Gastrocnemius medialis (tissue), 4 donors: ENCODE measurements around the gene HOXD10. TPM values are rescaled to one million over a fixed set of nuclear protein-coding genes. Genes with fewer than 3 reads are reported as not detected.

Experiments used
- ATAC-seq, 2 donors: fragments of 150-250 bp; one replicate each; pipeline ENCODE4 v1.9.1; 2016
- DNase-seq, 2 donors: peaks; one replicate each; pipeline ENCODE4 v3.0.0-alpha.2; 2019
- H3K27ac ChIP-seq, 4 donors: fragments of 200-600 bp; sonication (generic); 1 replicate in 1 of 4; 2 replicates in 3 of 4; pipeline ENCODE4 v1.5.1; 2016 to 2018; ENCODE audit warnings: mild to moderate bottlenecking in 2 of 4, moderate library complexity in 1 of 4
- H3K27me3 ChIP-seq, 3 donors: fragments of 200-600 bp; sonication (generic) in 2 of 3; 1 replicate in 1 of 3; 2 replicates in 2 of 3; pipeline versions ENCODE4 v1.5.1 to v1.6.0; 2016 to 2019; ENCODE audit warnings: mild to moderate bottlenecking in 1 of 3, moderate library complexity in 1 of 3
- H3K36me3 ChIP-seq, 2 donors: fragments of 200-600 bp; sonication (generic) in 1 of 2; one replicate each; pipeline ENCODE4 v1.5.1; 2017 to 2018
- H3K4me1 ChIP-seq, 2 donors: fragments of 200-600 bp; sonication (generic) in 1 of 2; one replicate each; pipeline ENCODE4 v1.5.1; 2016 to 2017; ENCODE audit warnings: mild to moderate bottlenecking in 2 of 2
- H3K4me3 ChIP-seq, 4 donors: fragments of 200-600 bp; sonication (generic) in 3 of 4; 1 replicate in 1 of 4; 2 replicates in 3 of 4; pipeline ENCODE4 v1.5.1; 2016 to 2019; ENCODE audit warnings: mild to moderate bottlenecking in 2 of 4
- H3K9me3 ChIP-seq, 3 donors: fragments of 200-600 bp; sonication (generic) in 2 of 3; 1 replicate in 1 of 3; 2 replicates in 2 of 3; pipeline ENCODE4 v1.5.1; 2016 to 2019
- CTCF ChIP-seq, 5 experiments: fragments of 450-650 bp in 3 of 5; fragments of 200-600 bp in 2 of 5; sonication (generic) in 2 of 5; IDR thresholded peaks in 4 of 5; conservative IDR thresholded peaks in 1 of 5; 1 replicate in 4 of 5; 2 replicates in 1 of 5; pipeline ENCODE4 v1.5.1; 2016 to 2019; ENCODE audit warnings: antibody characterized with exemption in 5 of 5, mild to moderate bottlenecking in 3 of 5, moderate library complexity in 3 of 5
- POLR2A ChIP-seq, 2 donors: fragments of 450-650 bp; IDR thresholded peaks; one replicate each; pipeline ENCODE4 v1.6.1; 2017; ENCODE audit warnings: antibody characterized with exemption in 2 of 2, mild to moderate bottlenecking in 2 of 2, moderate library complexity in 2 of 2
- in situ Hi-C, 4 donors: fragments of 200-750 bp; cut with MboI; loops; one replicate each; pipeline versions ENCODE4 v1.15.0 to v1.8.0; 2017; ENCODE audit warnings: low sequenced_read_pairs in 4 of 4
- intact Hi-C: fragments of 100-400 bp; cut with DNase I; formaldehyde crosslinking; loops from one replicate; pipeline ENCODE4 v1.15.1; 2023; ENCODE audit warnings: low total_unique reads
- total RNA-seq, 4 donors: library from RNA; depleted of rRNA; stranded (reverse); fragments of >200 nt; gene quantifications; one replicate each; pipeline versions ENCODE4 v1.1.0 to v1.2.3, GENCODE V29; 2016

The HOXD10 gene
- total RNA-seq, 4 donors from 2014 or later, result 0.15 TPM; not detected in 3

- no peak for TF ChIP-seq POLR2A (IDR thresholded peaks at IDR 0.05)
- Histone ChIP-seq H3K36me3 (no peaks in the 10 kb centered on the region), H3K27ac (no peak overlapping the region), H3K9me3 (no peaks in the 10 kb centered on the region), H3K4me3 (no peak overlapping the region), H3K4me1 (peaks cover 3 to 6% of the 10 kb centered on the region in 2 donors), H3K27me3 (peaks cover 96 to 98% (median 98%) of the 10 kb centered on the region in 3 donors)
- in situ Hi-C loops, result loop anchor here in 2 of 4 donors (10.0 to 25.0 kb wide), 2 partner anchors 407 to 729 kb away; no protein-coding TSS in a partner anchor
- no peak for DNase-seq
- ATAC-seq, result no peak
- intact Hi-C loops, result loop anchor here (2.0 kb wide), 1 partner anchor 17 kb away; no protein-coding TSS in a partner anchor
These were observed 25.0 kb upstream of the HOXD10 start for GRCh38 chr2:176091329-176092258.

GRCh38 chr2:176092270-176093144 is 24.1 kb upstream of the HOXD10 start, which contains the start of gene HOXD13:
Gene HOXD13 (plus strand): TSS chr2:176092721. CDS start chr2:176092891, 170 bp downstream.
- intact Hi-C loops (loop anchor here (2.0 kb wide), 1 partner anchor 18 kb away; no protein-coding TSS in a partner anchor), in situ Hi-C loops (loop anchor here in 2 of 4 donors (10.0 to 25.0 kb wide), 2 partner anchors 408 to 730 kb away; no protein-coding TSS in a partner anchor)
- Histone ChIP-seq H3K4me3 (peak within 1 kb of the TSS; percentile 20 to 43 (median 32)), H3K36me3 (no peaks in the 10 kb centered on the region), H3K4me1 (peaks cover 12 to 14% of the 10 kb centered on the region in 2 donors), H3K9me3 (no peaks in the 10 kb centered on the region), H3K27ac (no peak within 1 kb of the TSS), H3K27me3 (peaks cover 97 to 100% (median 98%) of the 10 kb centered on the region in 3 donors)
- ATAC-seq (no peak), DNase-seq (no peak)
- TF ChIP-seq POLR2A (IDR thresholded peaks at IDR 0.05) (no peak), CTCF (IDR thresholded peaks at IDR 0.05 in 4 of 5, conservative IDR thresholded peaks at IDR 0.05 in 1 of 5) (no peak)

- no peak for DNase-seq
- Histone ChIP-seq H3K4me1 (peaks cover 15 to 16% of the 10 kb centered on the region in 2 donors), H3K27ac (no peak overlapping the region), H3K36me3 (no peaks in the 10 kb centered on the region), H3K9me3 (no peaks in the 10 kb centered on the region), H3K27me3 (peaks cover 97 to 100% (median 98%) of the 10 kb centered on the region in 3 donors), H3K4me3 (peak overlapping the region; percentile 20 to 43 (median 32))
- in situ Hi-C loops (loop anchor here in 2 of 4 donors (10.0 to 25.0 kb wide), 2 partner anchors 409 to 731 kb away; no protein-coding TSS in a partner anchor), intact Hi-C loops (loop anchor here (2.0 kb wide), 1 partner anchor 19 kb away; no protein-coding TSS in a partner anchor)
- no peak for ATAC-seq
- TF ChIP-seq CTCF (IDR thresholded peaks at IDR 0.05 in 4 of 5, conservative IDR thresholded peaks at IDR 0.05 in 1 of 5) (no peak), POLR2A (IDR thresholded peaks at IDR 0.05) (no peak)
These were observed 23.3 kb upstream of the HOXD10 start for GRCh38 chr2:176093145-176093897.

GRCh38 chr2:176093898-176094249 is 22.7 kb upstream of the HOXD10 start:
- no peak overlapping the region for H3K27ac ChIP-seq
- peaks cover 15 to 16% of the 10 kb centered on the region in 2 donors for H3K4me1 ChIP-seq
- no peak for DNase-seq
- no peak for TF ChIP-seq CTCF (IDR thresholded peaks at IDR 0.05 in 4 of 5, conservative IDR thresholded peaks at IDR 0.05 in 1 of 5)
- TF ChIP-seq POLR2A (IDR thresholded peaks at IDR 0.05), result no peak
- intact Hi-C loops, result loop anchor here (2.0 kb wide), 1 partner anchor 19 kb away; no protein-coding TSS in a partner anchor
- in situ Hi-C loops, result loop anchor here in 2 of 4 donors (10.0 to 25.0 kb wide), 2 partner anchors 409 to 732 kb away; no protein-coding TSS in a partner anchor
- no peak for ATAC-seq
- no peaks in the 10 kb centered on the region for H3K36me3 ChIP-seq
- H3K4me3 ChIP-seq, result peak overlapping the region in 1 of 4 donors; percentile 43
- H3K27me3 ChIP-seq, result peaks cover 97 to 100% (median 98%) of the 10 kb centered on the region in 3 donors
- no peaks in the 10 kb centered on the region for H3K9me3 ChIP-seq
